ENCODE results near the gene ANK2. TPM values are rescaled to one million over a fixed set of nuclear protein-coding genes. Genes with fewer than 3 reads are reported as not detected.
A peak's percentile ranks its signal among the peaks of the same experiment; 100 is the strongest.

Gene ANK2
- total RNA-seq, 1 donor from 2014 or later: 77.8 TPM

DNA sequence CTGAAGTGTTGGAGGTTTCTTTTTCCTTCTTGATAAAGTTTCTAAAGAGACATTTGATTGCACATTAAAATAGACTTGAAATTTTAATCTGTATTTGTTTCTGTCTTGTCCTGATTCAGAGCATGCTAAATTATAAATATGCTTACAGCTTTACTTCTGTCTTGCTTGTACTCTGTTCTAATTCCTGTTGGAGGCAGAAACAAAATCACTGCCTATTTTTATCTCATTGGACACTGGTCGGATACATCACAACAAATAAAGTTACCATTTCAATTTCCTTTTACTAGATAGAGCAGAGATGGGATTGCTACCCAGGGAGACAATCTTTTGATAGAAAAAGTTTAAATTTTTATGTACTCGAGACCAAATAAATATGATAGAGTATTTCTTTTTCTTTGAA is 6.9 kb downstream of the ANK2 start:
- Histone ChIP-seq H3K9ac (ENCODE audit: low read length) (no peak overlapping the region), H3K9me3 (ENCODE audit: insufficient read depth, low read depth, low read length) (no peaks in the 10 kb centered on the region), H3K4me2 (ENCODE audit: low read length) (no peak overlapping the region), H3K27me3 (ENCODE audit: insufficient read depth, low read length) (no peaks in the 10 kb centered on the region), H3K4me1 (ENCODE audit: insufficient read depth, low read length) (peaks cover 3% of the 10 kb centered on the region), H3K36me3 (ENCODE audit: insufficient read depth, low read length) (no peaks in the 10 kb centered on the region), H3K79me2 (ENCODE audit: insufficient read depth, low read length) (no peaks in the 10 kb centered on the region), H2AFZ (ENCODE audit: low read depth, low read length) (no peak overlapping the region), H3K27ac (ENCODE audit: low read depth, low read length) (no peak overlapping the region), H3K4me3 (ENCODE audit: insufficient read depth, low read depth, low read length) (no peak overlapping the region), H4K20me1 (ENCODE audit: insufficient read depth, low read length) (no peaks in the 10 kb centered on the region)
- H3K9me3 Mint-ChIP-seq (ENCODE audit: unreplicated experiment): no peaks in the 10 kb centered on the region
- H3K4me3 Mint-ChIP-seq (ENCODE audit: unreplicated experiment): no peak overlapping the region
- no peak for FAIRE-seq
- peaks cover 22% of the 10 kb centered on the region for H3K4me1 Mint-ChIP-seq (ENCODE audit: low read depth, unreplicated experiment)
- no peaks in the 10 kb centered on the region for H3K27me3 Mint-ChIP-seq (ENCODE audit: low read depth, unreplicated experiment)
- DNase-seq (ENCODE audit: low read depth): no peak
- H3K27ac Mint-ChIP-seq (ENCODE audit: unreplicated experiment): no peak overlapping the region
- TF ChIP-seq, protein P1, sequence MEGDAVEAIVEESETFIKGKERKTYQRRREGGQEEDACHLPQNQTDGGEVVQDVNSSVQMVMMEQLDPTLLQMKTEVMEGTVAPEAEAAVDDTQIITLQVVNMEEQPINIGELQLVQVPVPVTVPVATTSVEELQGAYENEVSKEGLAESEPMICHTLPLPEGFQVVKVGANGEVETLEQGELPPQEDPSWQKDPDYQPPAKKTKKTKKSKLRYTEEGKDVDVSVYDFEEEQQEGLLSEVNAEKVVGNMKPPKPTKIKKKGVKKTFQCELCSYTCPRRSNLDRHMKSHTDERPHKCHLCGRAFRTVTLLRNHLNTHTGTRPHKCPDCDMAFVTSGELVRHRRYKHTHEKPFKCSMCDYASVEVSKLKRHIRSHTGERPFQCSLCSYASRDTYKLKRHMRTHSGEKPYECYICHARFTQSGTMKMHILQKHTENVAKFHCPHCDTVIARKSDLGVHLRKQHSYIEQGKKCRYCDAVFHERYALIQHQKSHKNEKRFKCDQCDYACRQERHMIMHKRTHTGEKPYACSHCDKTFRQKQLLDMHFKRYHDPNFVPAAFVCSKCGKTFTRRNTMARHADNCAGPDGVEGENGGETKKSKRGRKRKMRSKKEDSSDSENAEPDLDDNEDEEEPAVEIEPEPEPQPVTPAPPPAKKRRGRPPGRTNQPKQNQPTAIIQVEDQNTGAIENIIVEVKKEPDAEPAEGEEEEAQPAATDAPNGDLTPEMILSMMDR (IDR thresholded peaks at IDR 0.05; ENCODE audit: insufficient read depth, low read depth, low read length): no peak
- no peak for TF ChIP-seq EZH2 (IDR thresholded peaks at IDR 0.05; ENCODE audit: insufficient read depth, low read length)
- H3K36me3 Mint-ChIP-seq (ENCODE audit: low read depth, unreplicated experiment): no peaks in the 10 kb centered on the region

DNA sequence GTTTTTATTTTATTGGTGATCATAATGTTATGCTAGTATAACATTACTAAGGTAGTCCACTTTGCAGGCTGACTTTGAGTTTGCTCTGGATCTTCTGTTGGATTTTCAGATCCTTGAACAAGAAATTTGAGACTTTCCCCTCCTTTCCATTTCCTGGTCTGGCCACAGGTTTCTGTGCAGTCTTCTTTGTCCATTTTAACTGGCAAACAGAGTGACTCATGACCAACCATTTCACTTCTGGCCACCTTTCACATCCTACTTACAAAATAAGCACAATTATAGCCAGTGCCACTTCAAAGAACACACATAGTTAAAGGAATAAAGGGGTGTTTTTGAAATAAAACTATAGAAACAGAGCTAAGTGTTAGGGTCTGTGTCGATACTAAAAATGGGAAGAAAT is 8.4 kb downstream of the ANK2 start:
- no peak for FAIRE-seq
- Histone ChIP-seq H4K20me1 (ENCODE audit: insufficient read depth, low read length) (no peaks in the 10 kb centered on the region), H3K27me3 (ENCODE audit: insufficient read depth, low read length) (no peaks in the 10 kb centered on the region), H3K79me2 (ENCODE audit: insufficient read depth, low read length) (no peaks in the 10 kb centered on the region), H3K4me1 (ENCODE audit: insufficient read depth, low read length) (peaks cover 3% of the 10 kb centered on the region), H3K4me3 (ENCODE audit: insufficient read depth, low read depth, low read length) (no peak overlapping the region), H2AFZ (ENCODE audit: low read depth, low read length) (no peak overlapping the region), H3K4me2 (ENCODE audit: low read length) (no peak overlapping the region), H3K36me3 (ENCODE audit: insufficient read depth, low read length) (no peaks in the 10 kb centered on the region), H3K9ac (ENCODE audit: low read length) (no peak overlapping the region), H3K27ac (ENCODE audit: low read depth, low read length) (no peak overlapping the region), H3K9me3 (ENCODE audit: insufficient read depth, low read depth, low read length) (no peaks in the 10 kb centered on the region)
- no peaks in the 10 kb centered on the region for H3K27me3 Mint-ChIP-seq (ENCODE audit: low read depth, unreplicated experiment)
- TF ChIP-seq EZH2 (IDR thresholded peaks at IDR 0.05; ENCODE audit: insufficient read depth, low read length): no peak
- TF ChIP-seq, protein P1 (IDR thresholded peaks at IDR 0.05; ENCODE audit: insufficient read depth, low read depth, low read length): no peak
- peak overlapping the region; percentile 23 for H3K27ac Mint-ChIP-seq (ENCODE audit: unreplicated experiment)
- H3K9me3 Mint-ChIP-seq (ENCODE audit: unreplicated experiment): no peaks in the 10 kb centered on the region
- peak; percentile 49 for DNase-seq (ENCODE audit: low read depth)
- no peak overlapping the region for H3K4me3 Mint-ChIP-seq (ENCODE audit: unreplicated experiment)
- H3K4me1 Mint-ChIP-seq (ENCODE audit: low read depth, unreplicated experiment): peaks cover 13% of the 10 kb centered on the region
- H3K36me3 Mint-ChIP-seq (ENCODE audit: low read depth, unreplicated experiment): no peaks in the 10 kb centered on the region

DNA sequence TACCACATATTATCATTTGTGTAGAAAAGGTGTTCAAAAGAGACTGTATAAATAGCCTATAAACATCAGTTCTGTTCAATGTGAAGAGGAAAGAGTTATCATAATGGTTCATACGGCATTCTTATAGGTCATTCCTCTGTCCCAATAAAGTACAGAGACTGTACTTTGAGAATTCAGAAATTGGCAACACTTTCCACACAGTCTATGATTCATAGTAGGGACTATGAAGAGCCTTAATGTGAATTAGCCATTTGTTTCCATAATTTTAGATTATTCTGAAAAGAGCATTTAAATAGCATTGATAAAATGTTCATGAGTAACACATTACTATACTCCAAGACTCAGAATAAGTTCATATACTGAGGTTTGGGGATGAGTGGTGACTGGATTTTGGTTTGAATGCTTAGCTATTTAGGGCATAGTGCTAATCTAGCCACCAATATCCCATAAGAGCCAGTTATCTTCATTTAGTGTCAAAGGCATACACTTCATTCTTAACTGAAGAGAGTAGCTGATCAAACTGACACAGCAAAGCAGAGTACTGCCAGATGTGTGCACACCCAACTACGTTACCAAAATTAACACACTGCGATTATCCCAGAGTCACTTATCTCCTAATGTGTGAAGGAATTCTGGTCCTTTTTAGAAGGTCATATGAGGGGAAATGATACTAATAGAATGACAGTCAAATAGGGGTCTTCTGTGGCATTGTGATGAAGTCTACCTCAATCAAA is 10.2 kb downstream of the ANK2 start:
- Mint-ChIP-seq H3K27me3 (ENCODE audit: low read depth, unreplicated experiment) (no peaks in the 10 kb centered on the region), H3K4me3 (ENCODE audit: unreplicated experiment) (no peak overlapping the region), H3K27ac (ENCODE audit: unreplicated experiment) (no peak overlapping the region), H3K36me3 (ENCODE audit: low read depth, unreplicated experiment) (no peaks in the 10 kb centered on the region), H3K4me1 (ENCODE audit: low read depth, unreplicated experiment) (peaks cover 11% of the 10 kb centered on the region), H3K9me3 (ENCODE audit: unreplicated experiment) (no peaks in the 10 kb centered on the region)
- Histone ChIP-seq H3K9ac (ENCODE audit: low read length) (no peak overlapping the region), H3K27ac (ENCODE audit: low read depth, low read length) (no peak overlapping the region), H3K4me3 (ENCODE audit: insufficient read depth, low read depth, low read length) (no peak overlapping the region), H3K79me2 (ENCODE audit: insufficient read depth, low read length) (no peaks in the 10 kb centered on the region), H2AFZ (ENCODE audit: low read depth, low read length) (no peak overlapping the region), H3K4me2 (ENCODE audit: low read length) (no peak overlapping the region), H3K36me3 (ENCODE audit: insufficient read depth, low read length) (no peaks in the 10 kb centered on the region), H4K20me1 (ENCODE audit: insufficient read depth, low read length) (no peaks in the 10 kb centered on the region), H3K4me1 (ENCODE audit: insufficient read depth, low read length) (peaks cover 3% of the 10 kb centered on the region), H3K9me3 (ENCODE audit: insufficient read depth, low read depth, low read length) (no peaks in the 10 kb centered on the region), H3K27me3 (ENCODE audit: insufficient read depth, low read length) (no peaks in the 10 kb centered on the region)
- no peak for FAIRE-seq
- no peak for TF ChIP-seq EZH2 (IDR thresholded peaks at IDR 0.05; ENCODE audit: insufficient read depth, low read length)
- TF ChIP-seq, protein P1 (IDR thresholded peaks at IDR 0.05; ENCODE audit: insufficient read depth, low read depth, low read length): no peak
- DNase-seq (ENCODE audit: low read depth): no peak

Measured in astrocyte (in vitro differentiated cells and primary cell).